ENCODE data around the gene AKAP3.

Gene AKAP3

GRCh38 chr12:4663971-4664505, 15.2 kb upstream of the AKAP3 start:
- Histone ChIP-seq H2AFZ (ENCODE audit: low read length) (no peak overlapping the region), H3K9ac (ENCODE audit: low read depth, low read length, poor library complexity, severe bottlenecking) (no peak overlapping the region), H3K9me2 (replicated peaks; ENCODE audit: low read depth, low read length) (no peaks in the 10 kb centered on the region), H3K79me2 (ENCODE audit: insufficient read depth, low read length) (no peaks in the 10 kb centered on the region), H3K36me3 (ENCODE audit: insufficient read depth, low read length) (peaks cover 87% of the 10 kb centered on the region), H3K4me2 (ENCODE audit: low read depth, low read length, poor library complexity, severe bottlenecking) (no peak overlapping the region), H3F3A (ENCODE audit: low read depth) (no peaks in the 10 kb centered on the region), H3K9me3 (ENCODE audit: insufficient read depth, low read depth, low read length) (no peaks in the 10 kb centered on the region), H3K4me3 (ENCODE audit: low read length, poor library complexity, severe bottlenecking) (no peak overlapping the region), H4K20me1 (ENCODE audit: insufficient read depth, low read length, poor library complexity, severe bottlenecking) (no peaks in the 10 kb centered on the region), H3K27me3 (ENCODE audit: insufficient read depth, low read length, poor library complexity, severe bottlenecking) (no peaks in the 10 kb centered on the region), H3K4me1 (ENCODE audit: insufficient read depth, low read length, poor library complexity, severe bottlenecking) (no peaks in the 10 kb centered on the region)
- TF ChIP-seq CTCF (conservative IDR thresholded peaks at IDR 0.05; ENCODE audit: low read length) (no peak), EZH2phosphoT487 (IDR thresholded peaks at IDR 0.05; ENCODE audit: borderline replicate concordance) (no peak)

GRCh38 chr12:4653691-4654090, 4.8 kb upstream of the AKAP3 start:
- H3K36me3 ChIP-seq (ENCODE audit: insufficient read depth, low read length), result peaks cover 44% of the 10 kb centered on the region
- peak overlapping the region; percentile 51 for H3K4me2 ChIP-seq (ENCODE audit: low read depth, low read length, poor library complexity, severe bottlenecking)
- no peak overlapping the region for H3K9ac ChIP-seq (ENCODE audit: low read depth, low read length, poor library complexity, severe bottlenecking)
- no peak overlapping the region for H2AFZ ChIP-seq (ENCODE audit: low read length)
- H3K9me2 ChIP-seq (replicated peaks; ENCODE audit: low read depth, low read length), result no peaks in the 10 kb centered on the region
- no peak overlapping the region for H3K4me3 ChIP-seq (ENCODE audit: low read length, poor library complexity, severe bottlenecking)
- peaks cover 25% of the 10 kb centered on the region for H4K20me1 ChIP-seq (ENCODE audit: insufficient read depth, low read length, poor library complexity, severe bottlenecking)
- H3F3A ChIP-seq (ENCODE audit: low read depth), result no peaks in the 10 kb centered on the region
- peaks cover 35% of the 10 kb centered on the region for H3K4me1 ChIP-seq (ENCODE audit: insufficient read depth, low read length, poor library complexity, severe bottlenecking)
- no peaks in the 10 kb centered on the region for H3K9me3 ChIP-seq (ENCODE audit: insufficient read depth, low read depth, low read length)
- no peaks in the 10 kb centered on the region for H3K27me3 ChIP-seq (ENCODE audit: insufficient read depth, low read length, poor library complexity, severe bottlenecking)
- TF ChIP-seq CTCF (conservative IDR thresholded peaks at IDR 0.05; ENCODE audit: low read length), result no peak
- TF ChIP-seq EZH2phosphoT487 (IDR thresholded peaks at IDR 0.05; ENCODE audit: borderline replicate concordance), result no peak
- H3K79me2 ChIP-seq (ENCODE audit: insufficient read depth, low read length), result peaks cover 56% of the 10 kb centered on the region

GRCh38 chr12:4653257-4653656, 4.4 kb upstream of the AKAP3 start:
- H3K9me3 ChIP-seq (ENCODE audit: insufficient read depth, low read depth, low read length), result no peaks in the 10 kb centered on the region
- no peaks in the 10 kb centered on the region for H3F3A ChIP-seq (ENCODE audit: low read depth)
- TF ChIP-seq EZH2phosphoT487 (IDR thresholded peaks at IDR 0.05; ENCODE audit: borderline replicate concordance) (no peak), CTCF (conservative IDR thresholded peaks at IDR 0.05; ENCODE audit: low read length) (no peak)
- H4K20me1 ChIP-seq (ENCODE audit: insufficient read depth, low read length, poor library complexity, severe bottlenecking), result peaks cover 25% of the 10 kb centered on the region
- H3K4me2 ChIP-seq (ENCODE audit: low read depth, low read length, poor library complexity, severe bottlenecking), result peak overlapping the region; percentile 51
- no peak overlapping the region for H2AFZ ChIP-seq (ENCODE audit: low read length)
- H3K79me2 ChIP-seq (ENCODE audit: insufficient read depth, low read length), result peaks cover 56% of the 10 kb centered on the region
- H3K4me1 ChIP-seq (ENCODE audit: insufficient read depth, low read length, poor library complexity, severe bottlenecking), result peaks cover 38% of the 10 kb centered on the region
- no peak overlapping the region for H3K4me3 ChIP-seq (ENCODE audit: low read length, poor library complexity, severe bottlenecking)
- H3K36me3 ChIP-seq (ENCODE audit: insufficient read depth, low read length), result peaks cover 40% of the 10 kb centered on the region
- H3K27me3 ChIP-seq (ENCODE audit: insufficient read depth, low read length, poor library complexity, severe bottlenecking), result no peaks in the 10 kb centered on the region
- H3K9me2 ChIP-seq (replicated peaks; ENCODE audit: low read depth, low read length), result no peaks in the 10 kb centered on the region
- H3K9ac ChIP-seq (ENCODE audit: low read depth, low read length, poor library complexity, severe bottlenecking), result no peak overlapping the region

Measured in Loucy (cell line).